ENCODE measurements around the gene GUCY1A2.

GUCY1A2 gene

GRCh38 chr11:106683435-106683834 lies 334.8 kb downstream of the GUCY1A2 start:
- no peak for TF ChIP-seq ZNF274 (IDR thresholded peaks at IDR 0.05; ENCODE audit: low read depth, low read length)
- no peak overlapping the region for H3K4me3 ChIP-seq (ENCODE audit: low read length)

DNA sequence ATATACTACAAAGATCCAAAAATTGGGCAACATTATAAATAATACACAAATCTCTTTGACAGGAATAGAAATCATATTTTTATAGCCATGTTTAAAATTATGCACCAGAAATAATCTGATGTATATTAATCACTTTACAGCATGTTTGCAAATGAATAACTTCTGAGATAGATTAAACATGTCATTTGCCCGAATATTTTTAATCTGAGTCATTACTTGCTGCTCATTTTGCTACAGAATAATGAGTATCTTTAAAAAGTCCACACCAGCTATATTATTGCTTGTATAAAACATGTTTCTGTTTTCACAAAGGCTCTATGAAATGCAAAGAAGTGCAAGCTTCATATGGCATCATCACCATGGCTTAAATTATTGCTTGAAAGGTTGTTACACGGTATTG lies 336.8 kb downstream of the GUCY1A2 start:
- no peak overlapping the region for H3K4me3 ChIP-seq (ENCODE audit: low read length)
- no peak for TF ChIP-seq ZNF274 (IDR thresholded peaks at IDR 0.05; ENCODE audit: low read depth, low read length)

DNA sequence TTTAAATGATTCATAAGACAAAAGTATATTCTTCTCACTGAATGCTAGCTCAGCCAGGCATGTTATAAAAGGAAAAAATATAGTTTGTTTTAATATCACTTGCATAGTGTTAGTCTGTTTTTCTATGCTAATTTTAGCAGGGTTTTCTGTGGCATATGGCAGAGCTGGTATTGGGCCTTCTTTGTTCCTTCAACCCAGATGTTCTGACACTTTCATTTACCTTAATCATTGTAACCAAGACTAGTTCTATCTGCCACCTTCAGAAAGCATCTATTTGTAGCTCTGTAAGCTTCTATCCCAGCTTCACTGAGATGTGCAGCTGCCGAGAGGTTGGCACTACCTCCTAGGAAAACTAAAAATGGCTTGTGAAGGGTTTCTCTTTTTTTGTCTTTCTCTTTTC lies 338.7 kb downstream of the GUCY1A2 start:
- no peak for TF ChIP-seq ZNF274 (IDR thresholded peaks at IDR 0.05; ENCODE audit: low read depth, low read length)
- no peak overlapping the region for H3K4me3 ChIP-seq (ENCODE audit: low read length)

DNA sequence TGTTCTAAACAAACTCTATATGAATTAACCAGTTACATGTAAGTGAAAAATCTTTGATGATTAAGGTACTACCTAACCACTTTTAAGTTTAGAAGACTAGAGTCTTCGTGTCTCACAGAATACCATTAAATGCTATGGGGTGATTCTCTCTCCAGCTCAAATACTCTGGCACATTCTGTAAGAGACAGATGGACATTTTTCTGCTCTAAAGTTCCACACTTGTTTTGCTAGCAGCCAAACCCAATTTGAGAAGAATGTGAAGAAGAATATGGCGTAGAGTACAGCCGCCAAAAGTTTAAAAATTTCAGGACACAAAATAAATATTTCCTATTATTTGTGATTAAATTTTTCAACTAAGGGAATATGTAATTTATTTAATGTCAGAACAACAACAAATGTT lies 339.1 kb downstream of the GUCY1A2 start:
- H3K4me3 ChIP-seq (ENCODE audit: low read length), result no peak overlapping the region
- TF ChIP-seq ZNF274 (IDR thresholded peaks at IDR 0.05; ENCODE audit: low read depth, low read length), result no peak

DNA sequence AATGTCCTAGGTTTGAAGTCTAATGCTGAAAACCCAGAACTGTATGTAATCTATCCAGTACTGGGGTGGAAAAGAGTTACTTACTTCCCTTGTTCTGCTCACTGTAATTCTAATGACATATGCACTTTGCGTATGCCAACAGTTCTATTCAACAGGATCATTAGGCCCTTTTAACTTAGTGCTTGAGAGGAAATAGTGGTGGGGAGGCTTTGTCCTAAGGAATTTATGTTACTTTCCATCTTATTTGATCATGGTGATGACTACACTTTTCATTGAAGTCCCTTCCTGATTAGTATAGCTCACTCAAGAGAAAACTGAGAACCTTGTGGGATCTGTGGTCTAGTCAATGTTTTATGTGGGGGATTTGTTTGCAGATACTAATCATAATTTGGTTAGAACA lies 348.2 kb downstream of the GUCY1A2 start:
- TF ChIP-seq ZNF274 (IDR thresholded peaks at IDR 0.05; ENCODE audit: low read depth, low read length), result no peak
- no peak overlapping the region for H3K4me3 ChIP-seq (ENCODE audit: low read length)

GRCh38 chr11:106668147-106668546 lies 350.1 kb downstream of the GUCY1A2 start:
- no peak for TF ChIP-seq ZNF274 (IDR thresholded peaks at IDR 0.05; ENCODE audit: low read depth, low read length)

GRCh38 chr11:106656646-106657045 lies 361.6 kb downstream of the GUCY1A2 start:
- H3K4me3 ChIP-seq (ENCODE audit: low read length), result no peak overlapping the region
- TF ChIP-seq ZNF274 (IDR thresholded peaks at IDR 0.05; ENCODE audit: low read depth, low read length), result no peak

More at GRCh38 chr11:106668147-106668546, 350.1 kb downstream of the GUCY1A2 start:
- no peak overlapping the region for H3K4me3 ChIP-seq (ENCODE audit: low read length)

DNA sequence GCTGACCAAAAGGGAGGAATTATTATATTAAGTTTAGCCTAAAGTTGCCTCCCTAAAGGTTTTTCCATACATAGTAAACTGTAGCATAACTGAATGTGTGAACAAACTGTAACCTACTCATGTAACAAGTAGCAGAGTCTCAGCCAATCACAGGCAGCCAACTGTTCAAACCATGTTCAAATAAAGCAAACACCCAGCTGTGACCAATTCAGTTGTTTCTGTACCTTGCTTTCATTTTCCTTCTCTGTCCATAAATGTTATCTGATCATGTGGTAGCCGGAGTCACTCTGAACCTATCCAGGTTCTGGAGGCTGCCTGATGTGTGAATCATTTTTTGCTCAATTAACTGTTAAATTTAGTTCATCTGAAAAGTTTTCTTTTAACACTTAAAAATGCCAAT lies 373.5 kb downstream of the GUCY1A2 start:
- no peak for TF ChIP-seq ZNF274 (IDR thresholded peaks at IDR 0.05; ENCODE audit: low read depth, low read length)
- H3K4me3 ChIP-seq (ENCODE audit: low read length), result no peak overlapping the region

- H3K4me3 ChIP-seq (ENCODE audit: low read length), result no peak overlapping the region
- no peak for TF ChIP-seq ZNF274 (IDR thresholded peaks at IDR 0.05; ENCODE audit: low read depth, low read length)
These were observed 375.9 kb downstream of the GUCY1A2 start for GRCh38 chr11:106642331-106642730.

GRCh38 chr11:106632283-106632682 lies 386.0 kb downstream of the GUCY1A2 start:
- no peak for TF ChIP-seq ZNF274 (IDR thresholded peaks at IDR 0.05; ENCODE audit: low read depth, low read length)

DNA sequence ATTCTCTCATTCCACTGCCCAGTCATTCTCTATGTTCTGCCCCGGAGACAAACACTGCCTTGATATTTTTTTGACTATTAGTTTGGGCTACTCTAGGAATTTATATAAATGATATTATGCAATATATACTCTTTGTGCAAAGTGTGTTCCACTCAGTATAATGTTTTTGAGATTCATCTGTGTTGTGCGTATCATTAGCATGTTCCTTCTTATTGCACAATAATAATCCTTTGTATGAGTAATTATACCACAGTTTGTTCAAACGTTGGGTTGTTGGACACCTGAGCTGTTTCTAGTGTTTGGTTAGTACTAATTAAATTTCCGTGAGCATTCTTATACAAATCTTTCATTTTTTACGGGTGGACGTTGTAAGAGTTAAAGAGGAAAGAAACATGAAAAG lies 390.6 kb downstream of the GUCY1A2 start:
- no peak overlapping the region for H3K4me3 ChIP-seq (ENCODE audit: low read length)

More at GRCh38 chr11:106632283-106632682, 386.0 kb downstream of the GUCY1A2 start:
- H3K4me3 ChIP-seq (ENCODE audit: low read length), result no peak overlapping the region

DNA sequence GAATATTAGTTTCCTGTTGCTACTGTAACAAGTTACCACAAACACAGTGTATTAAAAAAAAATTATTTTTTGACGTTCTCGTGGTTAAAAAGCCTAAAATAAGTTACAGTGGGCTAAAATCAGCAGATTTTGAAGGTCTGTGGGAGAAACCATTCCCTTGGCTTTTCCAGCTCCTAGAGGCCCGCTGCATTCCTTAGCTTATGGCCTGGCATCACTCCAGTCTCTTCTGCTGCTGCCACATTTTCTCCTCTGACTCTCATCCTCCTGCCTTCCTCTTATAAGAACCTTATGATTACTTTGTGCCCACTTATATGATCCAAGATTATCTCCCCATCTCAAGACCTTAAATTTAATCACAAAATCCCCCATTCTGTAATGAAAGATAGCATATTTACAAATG lies 392.7 kb downstream of the GUCY1A2 start:
- no peak for TF ChIP-seq ZNF274 (IDR thresholded peaks at IDR 0.05; ENCODE audit: low read depth, low read length)
- H3K4me3 ChIP-seq (ENCODE audit: low read length), result no peak overlapping the region

More for the DNA sequence above, 390.6 kb downstream of the GUCY1A2 start:
- TF ChIP-seq ZNF274 (IDR thresholded peaks at IDR 0.05; ENCODE audit: low read depth, low read length), result no peak

- H3K4me3 ChIP-seq (ENCODE audit: low read length), result no peak overlapping the region
- no peak for TF ChIP-seq ZNF274 (IDR thresholded peaks at IDR 0.05; ENCODE audit: low read depth, low read length)
These were observed 393.9 kb downstream of the GUCY1A2 start for GRCh38 chr11:106624377-106624776.
